ENCODE data around the gene RAB41. TPM values are rescaled to one million over a fixed set of nuclear protein-coding genes. Genes with fewer than 3 reads are reported as not detected.
"Not testable (repeated sequence)": the region's sequence is repeated elsewhere in the genome, so short reads cannot be mapped to it uniquely, and the experiment has no call there.

RAB41 gene
- total RNA-seq, 2 experiments from 2014 or later: not detected

GRCh38 chrX:70313503-70313902 lies 31.5 kb downstream of the RAB41 start:
- DNase-seq: no peak
- H3K4me1 Mint-ChIP-seq: no peaks in the 10 kb centered on the region
- H3K27ac Mint-ChIP-seq: no peak overlapping the region
- no peak overlapping the region for H3K4me3 Mint-ChIP-seq
- H3K27me3 Mint-ChIP-seq: no peaks in the 10 kb centered on the region
- no peaks in the 10 kb centered on the region for H3K9me3 Mint-ChIP-seq
- peaks cover 31% of the 10 kb centered on the region for H3K36me3 Mint-ChIP-seq (ENCODE audit: low read depth)
- CTCF ChIA-PET: no interaction called here
- POLR2A ChIA-PET: no interaction called here

GRCh38 chrX:70322784-70323183 lies 40.8 kb downstream of the RAB41 start:
- H3K27ac Mint-ChIP-seq: no peak overlapping the region
- no peak overlapping the region for H3K4me3 Mint-ChIP-seq
- H3K9me3 Mint-ChIP-seq: no peaks in the 10 kb centered on the region
- POLR2A ChIA-PET: no interaction called here
- H3K4me1 Mint-ChIP-seq: no peaks in the 10 kb centered on the region
- no peaks in the 10 kb centered on the region for H3K27me3 Mint-ChIP-seq
- no peak for DNase-seq
- CTCF ChIA-PET: no interaction called here
- H3K36me3 Mint-ChIP-seq (ENCODE audit: low read depth): peaks cover 6% of the 10 kb centered on the region

DNA sequence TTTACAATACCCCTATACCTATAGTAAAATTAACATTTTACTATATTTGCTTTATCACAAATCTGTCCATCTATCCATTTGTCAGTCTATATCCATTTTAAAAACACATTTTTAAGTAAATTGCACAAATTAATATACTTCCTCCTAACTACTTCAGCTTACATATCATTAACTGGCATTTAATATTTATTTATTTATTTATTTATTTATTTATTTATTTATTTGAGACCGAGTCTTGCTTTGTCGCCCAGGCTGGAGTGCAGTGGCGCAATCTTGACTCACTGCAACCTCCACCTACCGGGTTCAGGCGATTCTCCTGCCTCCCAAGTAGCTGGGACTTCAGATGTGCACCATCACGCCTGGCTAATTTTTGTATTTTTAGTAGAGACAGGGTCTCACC lies 41.7 kb downstream of the RAB41 start:
- H3K27me3 Mint-ChIP-seq, POLR2A ChIA-PET: not testable (repeated sequence)

GRCh38 chrX:70324326-70324725 lies 42.4 kb downstream of the RAB41 start:
- H3K4me1 Mint-ChIP-seq: no peaks in the 10 kb centered on the region
- H3K4me3 Mint-ChIP-seq: no peak overlapping the region
- DNase-seq: no peak
- POLR2A ChIA-PET: no interaction called here
- no peaks in the 10 kb centered on the region for H3K27me3 Mint-ChIP-seq
- H3K9me3 Mint-ChIP-seq: no peaks in the 10 kb centered on the region
- H3K27ac Mint-ChIP-seq: no peak overlapping the region
- peaks cover 5% of the 10 kb centered on the region for H3K36me3 Mint-ChIP-seq (ENCODE audit: low read depth)
- CTCF ChIA-PET: no interaction called here

More for the DNA sequence above, 41.7 kb downstream of the RAB41 start:
- H3K9me3 Mint-ChIP-seq; H3K4me3 Mint-ChIP-seq; H3K36me3 Mint-ChIP-seq (ENCODE audit: low read depth); H3K27ac Mint-ChIP-seq; DNase-seq; CTCF ChIA-PET; H3K4me1 Mint-ChIP-seq: not testable (repeated sequence)

DNA sequence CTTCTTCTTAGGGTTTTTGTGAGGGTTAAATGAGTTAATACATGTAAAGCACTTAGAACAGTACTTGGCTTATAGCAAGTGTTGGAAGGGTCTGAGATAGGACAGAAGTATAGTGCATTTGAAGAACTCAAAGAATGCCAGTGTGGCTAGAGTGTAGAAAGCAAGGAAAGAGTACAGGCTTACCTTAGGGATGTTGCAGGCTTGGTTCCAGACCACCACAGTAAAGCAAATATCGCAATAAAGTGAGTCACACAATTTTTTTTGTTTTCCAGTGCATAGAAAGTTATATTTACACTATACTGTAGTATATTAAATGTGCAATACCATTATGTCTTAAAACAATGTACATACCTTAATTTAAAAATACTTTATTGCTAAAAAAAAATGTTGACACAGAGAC lies 49.2 kb downstream of the RAB41 start:
- Mint-ChIP-seq H3K9me3 (no peaks in the 10 kb centered on the region), H3K4me1 (peaks cover 7% of the 10 kb centered on the region), H3K4me3 (no peak overlapping the region), H3K36me3 (ENCODE audit: low read depth) (peaks cover 44% of the 10 kb centered on the region), H3K27ac (no peak overlapping the region), H3K27me3 (no peaks in the 10 kb centered on the region)
- ChIA-PET CTCF (no interaction called here), POLR2A (no interaction called here)
- no peak for DNase-seq

DNA sequence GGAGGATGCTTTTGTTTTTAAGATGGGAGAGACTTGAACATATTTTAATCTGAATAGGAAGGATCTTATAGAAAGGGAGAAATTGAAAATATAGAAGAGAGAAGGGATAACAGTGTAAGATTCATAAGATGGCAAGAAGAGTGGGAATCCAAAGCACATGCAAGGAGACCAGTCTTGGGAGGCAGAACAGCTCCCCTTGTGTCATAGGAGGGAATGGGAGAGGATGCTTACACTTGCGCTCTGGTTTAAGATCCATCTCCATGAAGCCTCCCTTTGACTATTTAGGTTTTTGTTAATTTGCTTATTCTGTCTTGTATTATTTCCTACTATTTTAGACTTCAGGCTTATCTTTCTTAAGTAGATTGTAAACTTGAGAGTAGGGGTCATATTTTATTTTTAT lies 50.6 kb downstream of the RAB41 start:
- Mint-ChIP-seq H3K27me3 (no peaks in the 10 kb centered on the region), H3K36me3 (ENCODE audit: low read depth) (peaks cover 52% of the 10 kb centered on the region), H3K4me3 (no peak overlapping the region), H3K27ac (no peak overlapping the region), H3K4me1 (peaks cover 21% of the 10 kb centered on the region), H3K9me3 (no peaks in the 10 kb centered on the region)
- DNase-seq: no peak
- POLR2A ChIA-PET: no interaction called here
- CTCF ChIA-PET: no interaction called here

Other genes starting within 250 kb of the RAB41 start
- not detected for gene AWAT2, start 232.2 kb upstream of the RAB41 start, total RNA-seq
- not detected for gene OTUD6A, start 219.7 kb upstream of the RAB41 start, total RNA-seq
- 10 to 100 TPM; 60.3 to 64.1 TPM for gene IGBP1, start 148.7 kb upstream of the RAB41 start, total RNA-seq
- not detected for gene DGAT2L6, start 104.7 kb upstream of the RAB41 start, total RNA-seq
- not detected for gene AWAT1, start 47.5 kb upstream of the RAB41 start, total RNA-seq
- gene P2RY4, start 22.0 kb upstream of the RAB41 start, total RNA-seq: under 1 TPM; 0.12 to 0.25 TPM
- gene ARR3, start 13.8 kb upstream of the RAB41 start, total RNA-seq: not detected
- gene PDZD11, start 7.8 kb downstream of the RAB41 start, total RNA-seq: 10 to 100 TPM; 35.1 to 43.1 TPM
- 10 to 100 TPM; 40.5 to 41.5 TPM for gene KIF4A, start 7.9 kb downstream of the RAB41 start, total RNA-seq
- gene GDPD2, start 141.1 kb downstream of the RAB41 start, total RNA-seq: under 1 TPM; 0.22 to 0.23 TPM
- 10 to 100 TPM; 19.9 to 20.1 TPM for gene DLG3, start 162.7 kb downstream of the RAB41 start, total RNA-seq

Measured in activated CD4-positive, alpha-beta T cell treated with anti-CD3 and anti-CD28 coated beads, Interleukin-2, amount 10 ng/mL, durations not matched to agents 7 days and 5 days (primary cell).